Natural killer cell treated with Interleukin-12 subunit alpha and Interleukin-12 subunit beta and Interleukin-15 and Interleukin-18, amount 100 ng/mL, for 72 hours (primary cell): ENCODE measurements around the gene STK32C. TPM values are rescaled to one million over a fixed set of nuclear protein-coding genes. Genes with fewer than 3 reads are reported as not detected.
A peak's percentile ranks its signal among the peaks of the same experiment; 100 is the strongest.
"Not testable (repeated sequence)": the region's sequence is repeated elsewhere in the genome, so short reads cannot be mapped to it uniquely, and the experiment has no call there.

Source experiments
- ATAC-seq, 2 donors: fragments of 150-1000 bp; cut with Tn5 transposase in 1 of 2; sonication (Bioruptor Pico), chemical (Tn5 transposase) in 1 of 2; 2 replicates each; pipeline ENCODE4 v1.10.0; 2021
- DNase-seq: peaks from one replicate; pipeline ENCODE4 v3.0.0; 2022; ENCODE audit warnings: low spot score
- H3K27ac Mint-ChIP-seq, 2 donors: 1 replicate in 1 of 2; 2 replicates in 1 of 2; pipeline ENCODE4 v1.8.0; 2022; ENCODE audit warnings: mixed read lengths in 2 of 2, mild to moderate bottlenecking in 1 of 2, moderate library complexity in 1 of 2
- H3K27me3 Mint-ChIP-seq, 2 donors: 1 replicate in 1 of 2; 2 replicates in 1 of 2; pipeline ENCODE4 v1.8.0; 2022; ENCODE audit warnings: mixed read lengths in 2 of 2
- H3K36me3 Mint-ChIP-seq: one replicate; pipeline ENCODE4 v1.8.0; 2022; ENCODE audit warnings: mixed read lengths
- H3K4me1 Mint-ChIP-seq, 2 donors: 1 replicate in 1 of 2; 2 replicates in 1 of 2; pipeline ENCODE4 v1.8.0; 2022; ENCODE audit warnings: low read depth in 2 of 2, mixed read lengths in 2 of 2, mild to moderate bottlenecking in 1 of 2
- H3K4me3 Mint-ChIP-seq: one replicate; pipeline ENCODE4 v1.8.0; 2022; ENCODE audit warnings: mixed read lengths
- H3K9me3 Mint-ChIP-seq: 2 replicates; pipeline ENCODE4 v1.8.0; 2022; ENCODE audit warnings: mixed read lengths
- total RNA-seq, 2 donors: library from RNA; stranded (reverse); gene quantifications; one replicate each; pipeline ENCODE4 v1.2.3, GENCODE V29; 2022

STK32C gene
- total RNA-seq, result 10 to 100 TPM; 29.2 to 34.6 TPM

- peak within 1 kb of the TSS; percentile 95 for H3K4me3 Mint-ChIP-seq
- H3K9me3 Mint-ChIP-seq, result no peaks in the 10 kb centered on the region
- peaks cover 13 to 21% of the 10 kb centered on the region in 2 donors for H3K4me1 Mint-ChIP-seq
- H3K27me3 Mint-ChIP-seq, result no peaks in the 10 kb centered on the region
- ATAC-seq, result peak; percentile 90 to 94
- DNase-seq, result peak; percentile 88
- no peaks in the 10 kb centered on the region for H3K36me3 Mint-ChIP-seq
- H3K27ac Mint-ChIP-seq, result no peak within 1 kb of the TSS
These were observed at the start of gene STK32C for GRCh38 chr10:132307823-132308586. STK32C (minus strand) TSS chr10:132307950; CDS start chr10:132307833, 117 bp downstream.

- H3K36me3 Mint-ChIP-seq, result no peaks in the 10 kb centered on the region
- no peaks in the 10 kb centered on the region for H3K9me3 Mint-ChIP-seq
- no peak overlapping the region for H3K4me3 Mint-ChIP-seq
- no peak for ATAC-seq
- H3K27me3 Mint-ChIP-seq, result no peaks in the 10 kb centered on the region
- DNase-seq, result no peak
- no peak overlapping the region for H3K27ac Mint-ChIP-seq
- peaks cover 0 to 12% of the 10 kb centered on the region in 2 donors for H3K4me1 Mint-ChIP-seq
These were observed 49.0 kb upstream of the STK32C start for GRCh38 chr10:132356621-132357195.

GRCh38 chr10:132355754-132356153 is 48.0 kb upstream of the STK32C start:
- DNase-seq (no peak), ATAC-seq (no peak)
- Mint-ChIP-seq H3K27ac (peak overlapping the region in 1 of 2 donors; percentile 19), H3K4me3 (no peak overlapping the region), H3K9me3 (no peaks in the 10 kb centered on the region), H3K36me3 (no peaks in the 10 kb centered on the region), H3K4me1 (peaks cover 0 to 12% of the 10 kb centered on the region in 2 donors), H3K27me3 (no peaks in the 10 kb centered on the region)

GRCh38 chr10:132355297-132355696 is 47.5 kb upstream of the STK32C start:
- Mint-ChIP-seq H3K4me1 (peaks cover 0 to 12% of the 10 kb centered on the region in 2 donors), H3K27ac (peak overlapping the region in 1 of 2 donors; percentile 19), H3K9me3 (no peaks in the 10 kb centered on the region), H3K36me3 (no peaks in the 10 kb centered on the region), H3K27me3 (no peaks in the 10 kb centered on the region), H3K4me3 (no peak overlapping the region)
- DNase-seq (no peak), ATAC-seq (no peak)

- Mint-ChIP-seq H3K36me3 (no peaks in the 10 kb centered on the region), H3K27ac (peak overlapping the region in 1 of 2 donors; percentile 19), H3K9me3 (no peaks in the 10 kb centered on the region), H3K4me3 (no peak overlapping the region), H3K27me3 (no peaks in the 10 kb centered on the region), H3K4me1 (peaks cover 0 to 12% of the 10 kb centered on the region in 2 donors)
- DNase-seq (no peak), ATAC-seq (no peak)
These were observed 46.8 kb upstream of the STK32C start for GRCh38 chr10:132354356-132355094.

GRCh38 chr10:132353456-132354355 is 46.0 kb upstream of the STK32C start:
- Mint-ChIP-seq H3K9me3 (no peaks in the 10 kb centered on the region), H3K4me1 (peaks cover 0 to 12% of the 10 kb centered on the region in 2 donors), H3K27ac (no peak overlapping the region), H3K27me3 (no peaks in the 10 kb centered on the region), H3K36me3 (no peaks in the 10 kb centered on the region), H3K4me3 (no peak overlapping the region)
- peak in 1 of 2 donors; percentile 7 for ATAC-seq
- DNase-seq, result no peak

- H3K4me3 Mint-ChIP-seq, H3K27ac Mint-ChIP-seq: not testable (repeated sequence)
These were observed 44.9 kb upstream of the STK32C start for GRCh38 chr10:132352462-132353308.

GRCh38 chr10:132351611-132352010 is 43.9 kb upstream of the STK32C start:
- no peaks in the 10 kb centered on the region for H3K27me3 Mint-ChIP-seq
- ATAC-seq (no peak), DNase-seq (no peak)
- H3K4me3 Mint-ChIP-seq, result no peak overlapping the region
- H3K9me3 Mint-ChIP-seq, result no peaks in the 10 kb centered on the region
- peaks cover 0 to 10% of the 10 kb centered on the region in 2 donors for H3K4me1 Mint-ChIP-seq
- H3K36me3 Mint-ChIP-seq, result no peaks in the 10 kb centered on the region
- no peak overlapping the region for H3K27ac Mint-ChIP-seq

More at GRCh38 chr10:132352462-132353308, 44.9 kb upstream of the STK32C start:
- H3K4me1 Mint-ChIP-seq, result peaks cover 0 to 10% of the 10 kb centered on the region in 2 donors
- not testable (repeated sequence) for ATAC-seq, H3K9me3 Mint-ChIP-seq, H3K27me3 Mint-ChIP-seq, DNase-seq, H3K36me3 Mint-ChIP-seq

GRCh38 chr10:132350946-132351345 is 43.2 kb upstream of the STK32C start:
- Mint-ChIP-seq H3K9me3 (no peaks in the 10 kb centered on the region), H3K4me1 (peaks cover 0 to 10% of the 10 kb centered on the region in 2 donors), H3K4me3 (no peak overlapping the region), H3K27ac (no peak overlapping the region), H3K36me3 (no peaks in the 10 kb centered on the region), H3K27me3 (no peaks in the 10 kb centered on the region)
- DNase-seq (no peak), ATAC-seq (no peak)

- no peak for ATAC-seq
- Mint-ChIP-seq H3K27me3 (no peaks in the 10 kb centered on the region), H3K27ac (no peak overlapping the region), H3K9me3 (no peaks in the 10 kb centered on the region), H3K4me3 (no peak overlapping the region), H3K36me3 (no peaks in the 10 kb centered on the region), H3K4me1 (peaks cover 0 to 6% of the 10 kb centered on the region in 2 donors)
- DNase-seq, result no peak
These were observed 42.6 kb upstream of the STK32C start for GRCh38 chr10:132350391-132350790.

- DNase-seq (no peak), ATAC-seq (no peak)
- Mint-ChIP-seq H3K4me3 (no peak overlapping the region), H3K9me3 (no peaks in the 10 kb centered on the region), H3K27ac (no peak overlapping the region), H3K4me1 (peaks cover 0 to 8% of the 10 kb centered on the region in 2 donors), H3K36me3 (no peaks in the 10 kb centered on the region), H3K27me3 (no peaks in the 10 kb centered on the region)
These were observed 42.0 kb upstream of the STK32C start for GRCh38 chr10:132349766-132350165.

- peaks cover 0 to 5% of the 10 kb centered on the region in 2 donors for H3K4me1 Mint-ChIP-seq
- H3K36me3 Mint-ChIP-seq, result no peaks in the 10 kb centered on the region
- ATAC-seq (no peak), DNase-seq (no peak)
- no peak overlapping the region for H3K4me3 Mint-ChIP-seq
- H3K27ac Mint-ChIP-seq, result no peak overlapping the region
- H3K9me3 Mint-ChIP-seq, result no peaks in the 10 kb centered on the region
- H3K27me3 Mint-ChIP-seq, result no peaks in the 10 kb centered on the region
These were observed 40.1 kb upstream of the STK32C start for GRCh38 chr10:132347931-132348267.
